C4-2B (cell line): ENCODE results near the gene WIF1.

Experiments used
- H3K27ac ChIP-seq: fragments of 450-650 bp; 2 replicates; pipeline ENCODE4 v1.5.1; 2017
- CTCF ChIP-seq: fragments of 450-650 bp; conservative IDR thresholded peaks from 2 replicates; pipeline ENCODE4 v1.5.1; 2017; ENCODE audit warnings: mild to moderate bottlenecking
- ZFX ChIP-seq: fragments of 450-650 bp; IDR thresholded peaks from 2 replicates; pipeline ENCODE4 v1.6.1; 2017

The WIF1 gene

GRCh38 chr12:65016881-65017650, 104.0 kb downstream of the WIF1 start:
- H3K27ac ChIP-seq, result no peak overlapping the region
- TF ChIP-seq CTCF, result no peak
- no peak for TF ChIP-seq ZFX

GRCh38 chr12:65015850-65016249, 105.3 kb downstream of the WIF1 start:
- no peak for TF ChIP-seq ZFX
- H3K27ac ChIP-seq, result no peak overlapping the region; the same call in 1 of the 2 replicates

- TF ChIP-seq ZFX (no peak), CTCF (no peak)
- H3K27ac ChIP-seq, result peak overlapping the region; percentile 47
Measured at GRCh38 chr12:65014504-65015271, 106.4 kb downstream of the WIF1 start.

GRCh38 chr12:65010437-65010836, 110.7 kb downstream of the WIF1 start:
- H3K27ac ChIP-seq, result no peak overlapping the region
- TF ChIP-seq ZFX, result no peak
- no peak for TF ChIP-seq CTCF

- H3K27ac ChIP-seq, result no peak overlapping the region
- TF ChIP-seq CTCF (no peak), ZFX (no peak)
Measured at GRCh38 chr12:65005716-65006115, 115.4 kb downstream of the WIF1 start.

- TF ChIP-seq ZFX (no peak), CTCF (no peak)
- no peak overlapping the region for H3K27ac ChIP-seq
Measured at GRCh38 chr12:65004270-65004669, 116.8 kb downstream of the WIF1 start.
